Left forelimb (tissue), 1 donor: ENCODE data around the gene CACNA1E.

Experiments used
- DNase-seq: peaks from one replicate; pipeline ENCODE4 v3.0.0-alpha.2; 2018; ENCODE audit warnings: low spot score

CACNA1E gene

GRCh38 chr1:181484821-181485220, 1.5 kb downstream of the CACNA1E start:
- no peak for DNase-seq

DNA sequence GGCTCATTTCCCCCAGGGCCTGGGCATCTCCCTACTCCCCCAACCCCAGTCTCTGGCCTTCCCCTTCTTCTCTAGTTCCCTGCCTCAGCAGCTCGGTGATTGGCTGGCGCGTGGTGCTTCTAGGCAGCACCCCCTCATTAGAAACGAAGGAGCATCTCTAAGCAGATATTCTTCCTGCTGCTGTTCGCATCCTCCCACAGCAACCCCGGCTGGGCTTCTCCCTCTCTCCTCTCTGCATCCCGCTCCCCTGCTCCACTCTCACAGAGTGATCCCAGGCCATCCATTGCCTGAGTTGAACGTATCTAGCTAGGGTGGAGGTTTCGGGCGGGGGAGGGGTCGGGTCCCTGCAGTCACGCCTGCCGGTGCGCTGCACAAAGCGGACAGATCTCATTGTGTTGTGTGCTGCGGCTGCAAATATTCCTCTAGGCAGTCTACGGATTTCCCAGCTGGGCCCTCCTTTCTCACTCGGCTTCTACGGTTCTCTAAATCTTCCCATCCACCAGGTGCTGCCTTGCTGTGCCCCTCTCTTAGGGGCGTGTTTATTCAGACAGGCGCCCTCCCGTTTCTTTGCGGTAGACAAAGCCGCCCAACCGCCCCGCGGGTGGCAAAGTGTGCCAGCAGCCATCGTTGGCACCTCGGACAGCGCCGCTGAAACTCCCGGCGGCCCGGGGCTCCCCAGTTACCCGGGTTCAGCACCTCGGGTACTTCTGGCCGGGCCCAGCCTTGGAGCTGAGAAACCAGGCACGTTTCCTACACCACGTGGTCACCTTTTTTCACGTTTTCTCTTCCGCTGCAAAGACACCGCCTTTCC, 2.2 kb downstream of the CACNA1E start:
- DNase-seq: no peak

DNA sequence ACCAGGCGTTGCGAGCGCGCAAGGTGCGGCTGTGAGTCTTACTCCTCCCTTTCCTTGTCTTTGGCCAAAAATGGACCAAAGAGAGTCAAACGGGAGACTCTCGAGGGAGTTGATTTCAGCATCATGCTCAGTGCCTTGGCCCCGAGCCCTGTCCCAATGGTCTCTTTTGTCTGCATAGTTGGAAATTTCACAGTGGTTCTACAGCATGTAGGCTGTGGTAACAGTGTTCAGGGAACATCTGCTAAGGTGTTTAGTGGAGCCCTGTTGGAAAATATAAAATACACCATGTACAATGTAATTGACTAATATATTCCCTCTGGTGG, 2.7 kb downstream of the CACNA1E start:
- no peak for DNase-seq

- no peak for DNase-seq
Measured at GRCh38 chr1:181488866-181489265, 5.5 kb downstream of the CACNA1E start.

DNA sequence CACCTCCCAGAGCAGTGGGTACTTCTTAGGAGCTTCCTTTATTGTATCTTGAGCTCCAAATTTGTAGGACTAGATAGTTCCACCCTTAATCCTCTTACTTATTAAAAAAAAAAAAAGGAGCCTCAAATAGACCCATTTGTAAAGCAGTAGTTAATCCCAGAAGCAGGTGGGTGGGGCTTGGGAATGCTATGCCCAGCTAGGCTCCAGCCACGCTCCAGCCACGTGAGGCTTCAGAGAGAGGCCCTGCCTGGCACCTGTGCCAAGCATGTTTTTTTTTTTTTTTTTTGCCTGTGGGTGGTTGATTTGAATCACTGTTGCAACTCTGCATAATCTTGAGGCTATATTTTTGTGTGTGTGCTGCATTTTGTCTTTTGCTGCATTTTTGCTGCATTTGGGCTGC, 7.0 kb downstream of the CACNA1E start:
- no peak for DNase-seq

DNA sequence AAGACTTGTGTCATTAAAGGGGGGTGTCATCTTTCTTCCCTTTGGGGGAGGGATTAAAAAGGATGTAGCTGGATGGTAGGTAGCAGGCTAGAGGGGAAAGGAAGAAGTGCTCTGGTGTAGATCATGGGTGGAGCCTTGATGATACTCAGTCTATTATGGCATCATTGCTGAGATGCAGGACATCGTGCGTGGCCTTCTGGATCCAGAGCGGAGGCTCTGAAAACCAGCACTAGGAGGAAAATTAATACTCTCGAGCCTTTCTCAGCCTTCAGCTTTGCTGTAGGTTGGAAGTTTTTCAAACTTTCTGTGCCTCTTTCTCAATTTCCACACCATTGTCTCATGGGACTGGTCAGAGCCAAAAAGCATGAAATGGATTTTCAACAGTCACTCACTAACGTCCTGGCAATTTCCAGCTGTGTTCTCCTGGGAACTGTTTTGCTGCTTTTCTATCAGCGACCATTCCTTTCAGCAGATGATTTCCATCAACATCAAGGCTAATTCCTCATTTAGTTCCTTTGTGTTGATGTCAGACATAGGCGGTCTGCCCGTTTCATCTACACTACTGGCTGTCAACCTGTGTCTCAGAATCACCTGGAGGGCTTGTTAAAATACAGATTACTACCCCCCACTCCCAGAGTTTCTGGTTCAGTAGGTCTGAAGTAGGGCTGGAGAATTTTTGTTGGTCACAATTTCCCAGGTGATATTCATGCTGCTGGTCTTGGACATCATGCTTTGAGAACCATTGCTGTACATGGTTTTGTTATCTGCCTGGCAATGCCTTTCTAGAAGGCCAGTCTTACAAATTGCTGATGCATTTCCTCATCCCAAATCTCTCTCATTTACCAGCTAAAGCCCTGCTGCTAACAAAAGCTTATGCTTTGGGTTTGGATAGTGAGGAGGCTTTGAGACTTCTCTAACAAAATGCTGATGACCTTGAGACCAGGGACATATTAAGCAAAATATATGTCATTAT, 7.7 kb downstream of the CACNA1E start:
- DNase-seq: no peak

- DNase-seq: no peak
Measured at GRCh38 chr1:181493166-181493565, 9.8 kb downstream of the CACNA1E start.

GRCh38 chr1:181493885-181494284, 10.6 kb downstream of the CACNA1E start:
- no peak for DNase-seq

DNA sequence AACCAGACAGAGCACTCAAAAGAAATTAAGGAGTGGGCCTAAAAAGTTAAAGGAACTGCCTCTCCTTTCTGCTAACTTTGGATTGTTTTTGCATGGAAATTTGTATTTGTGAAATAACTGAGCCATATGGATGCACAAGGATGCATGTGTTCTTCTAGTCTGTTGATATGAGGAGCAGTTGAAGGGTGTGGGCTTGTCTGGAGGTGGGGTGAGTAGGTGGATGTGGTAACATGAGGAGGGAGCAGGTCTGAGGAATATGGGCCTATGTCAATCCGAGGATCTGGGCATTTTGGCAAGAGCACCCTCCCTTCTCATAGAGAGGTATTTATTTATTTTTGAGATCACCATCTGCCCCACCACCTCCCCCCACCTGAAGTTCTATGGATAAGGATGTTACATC, 13.4 kb downstream of the CACNA1E start:
- no peak for DNase-seq

GRCh38 chr1:181497870-181498269, 14.6 kb downstream of the CACNA1E start:
- no peak for DNase-seq

DNA sequence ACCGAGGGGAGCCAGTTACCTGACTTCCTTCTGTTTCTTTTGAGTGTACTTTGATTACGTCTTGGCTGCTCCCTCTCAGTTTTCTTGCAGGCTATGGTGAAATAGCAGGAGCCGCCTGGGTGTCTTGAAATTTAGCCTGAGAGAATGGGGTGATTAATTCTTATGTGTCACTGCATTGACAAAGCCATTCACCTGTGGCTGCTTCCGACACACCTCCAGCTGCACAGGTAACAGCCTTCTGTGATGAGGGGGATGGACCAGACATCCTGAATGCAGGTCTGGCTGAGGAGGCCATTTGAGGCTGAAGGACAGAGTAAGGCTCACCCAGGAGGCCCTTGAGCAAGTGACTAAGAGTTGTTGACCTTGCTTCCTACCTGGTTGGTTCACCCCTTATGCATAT, 16.5 kb downstream of the CACNA1E start:
- no peak for DNase-seq

DNA sequence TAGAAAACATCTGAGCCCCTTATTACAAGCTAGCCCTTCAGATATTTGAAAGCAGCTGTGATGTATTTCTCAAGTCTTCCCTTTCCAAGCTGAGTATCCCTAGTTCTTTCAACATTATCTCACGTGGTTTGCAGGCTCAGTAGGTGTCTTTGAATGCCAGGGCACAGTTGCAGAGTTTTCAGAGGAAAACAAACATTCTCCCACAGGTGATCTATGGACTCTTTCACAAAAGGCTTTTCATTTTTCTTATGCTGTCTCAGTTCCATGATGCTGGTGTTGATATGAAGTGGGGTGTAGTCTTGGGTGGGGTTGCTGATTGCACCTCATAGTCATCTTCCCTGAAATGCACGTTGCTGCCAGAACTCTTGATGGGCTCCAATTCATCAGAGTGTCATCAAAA, 17.3 kb downstream of the CACNA1E start:
- no peak for DNase-seq

GRCh38 chr1:181501612-181502011, 18.3 kb downstream of the CACNA1E start:
- no peak for DNase-seq

GRCh38 chr1:181503171-181503810, 20.0 kb downstream of the CACNA1E start:
- DNase-seq: no peak

DNA sequence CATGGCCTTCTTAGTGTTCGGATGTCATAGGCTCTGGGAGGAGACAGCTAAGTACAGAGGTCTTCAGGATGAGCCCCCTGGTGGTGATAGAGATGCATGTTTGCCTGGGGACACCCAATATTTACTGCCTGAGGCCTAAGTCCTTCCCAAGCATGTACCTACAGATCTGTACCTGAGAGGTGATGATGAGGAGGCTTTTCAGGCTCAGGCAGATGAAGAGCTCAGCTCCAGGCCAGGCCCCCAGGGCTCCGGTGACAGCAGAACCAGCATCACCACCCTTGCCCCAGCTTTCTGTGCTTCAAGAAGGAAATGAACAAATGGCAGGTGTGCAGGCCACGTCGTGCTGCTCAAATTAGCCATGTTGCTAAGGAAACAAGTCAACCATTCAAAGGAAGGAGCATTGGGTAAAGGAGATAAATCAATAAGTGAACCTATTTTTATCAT, 21.1 kb downstream of the CACNA1E start:
- no peak for DNase-seq

- DNase-seq: no peak
Measured at GRCh38 chr1:181506563-181507353, 23.4 kb downstream of the CACNA1E start.

DNA sequence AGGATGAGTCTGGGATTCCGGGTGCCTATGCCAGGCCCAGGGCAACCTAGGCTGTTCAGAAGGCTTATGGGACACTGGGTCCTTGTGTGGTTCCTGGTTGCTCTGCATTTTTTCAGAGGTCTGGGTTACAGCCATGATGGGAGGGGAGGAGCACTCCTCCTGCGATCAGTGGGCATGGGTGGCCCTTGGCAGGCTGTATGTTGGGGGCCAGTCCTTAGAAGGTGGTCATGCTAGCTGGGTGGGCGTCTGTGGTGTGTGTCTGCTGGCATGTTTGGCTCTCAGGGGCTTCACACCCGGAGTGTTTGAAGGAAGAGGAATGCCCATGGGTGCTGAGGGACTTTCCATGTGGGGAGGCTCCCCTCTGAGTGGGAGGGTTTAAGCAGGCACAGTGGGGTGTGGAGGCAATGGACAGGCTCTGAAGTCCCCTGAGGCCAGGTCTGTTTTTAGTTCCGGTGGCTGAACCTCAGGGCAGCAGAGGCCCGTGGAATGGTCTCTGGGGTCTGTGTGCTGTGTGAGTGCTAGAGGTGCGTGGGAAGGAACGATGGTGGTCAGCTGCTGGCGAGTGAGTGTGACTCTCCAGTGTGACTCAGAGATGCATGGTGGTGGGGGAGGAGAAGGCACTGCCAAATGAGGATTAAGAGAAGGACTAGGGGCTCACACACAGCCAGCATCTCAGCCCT, 25.3 kb downstream of the CACNA1E start:
- DNase-seq: no peak

- no peak for DNase-seq
Measured at GRCh38 chr1:181513786-181514297, 30.5 kb downstream of the CACNA1E start.

DNA sequence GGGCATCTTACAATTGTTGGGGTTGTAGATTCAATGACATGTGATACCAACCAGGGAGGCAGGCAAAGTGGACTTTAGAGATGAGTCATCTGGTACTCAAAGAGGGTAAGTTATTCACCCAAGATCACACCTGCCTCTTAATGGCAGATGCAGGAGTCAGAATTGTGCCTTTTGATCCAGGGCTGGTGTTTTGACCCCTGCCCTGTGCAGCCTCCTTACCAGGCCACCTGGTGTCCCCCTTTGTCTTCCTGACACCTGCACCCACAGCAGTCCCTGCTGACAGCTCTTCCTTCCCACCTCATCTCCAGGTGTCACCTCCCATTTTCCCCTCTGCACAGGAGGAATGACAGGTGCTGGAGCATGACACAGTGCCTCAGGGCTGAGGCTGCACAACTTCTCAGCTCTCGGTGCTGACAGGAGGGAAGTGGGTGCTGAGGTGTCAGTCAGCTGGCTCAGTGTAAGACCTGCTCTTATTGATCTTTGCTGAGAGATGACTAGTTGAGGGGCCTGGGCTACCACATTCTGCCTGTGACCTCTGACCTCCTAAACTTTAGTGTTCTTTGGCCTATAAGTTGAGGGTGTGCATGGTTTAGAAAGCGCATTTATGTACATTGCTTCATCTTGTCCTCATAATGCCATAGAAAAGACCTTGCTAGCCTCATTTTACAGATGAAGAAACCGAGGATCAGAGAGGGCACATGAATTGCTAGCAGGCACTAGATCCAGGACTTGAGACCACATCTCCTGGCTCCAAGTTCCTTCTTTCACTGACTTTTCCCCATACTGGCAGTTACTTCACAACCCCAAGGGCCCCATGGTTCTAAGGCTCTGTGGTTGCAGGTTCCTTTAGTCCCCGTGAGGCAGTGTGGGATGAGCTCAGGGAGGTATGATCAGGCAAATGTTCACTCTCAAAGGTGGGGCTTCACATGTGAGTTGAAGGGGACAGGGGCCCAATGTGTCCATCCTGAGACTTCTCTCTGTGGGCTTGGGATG, 31.3 kb downstream of the CACNA1E start:
- no peak for DNase-seq

DNA sequence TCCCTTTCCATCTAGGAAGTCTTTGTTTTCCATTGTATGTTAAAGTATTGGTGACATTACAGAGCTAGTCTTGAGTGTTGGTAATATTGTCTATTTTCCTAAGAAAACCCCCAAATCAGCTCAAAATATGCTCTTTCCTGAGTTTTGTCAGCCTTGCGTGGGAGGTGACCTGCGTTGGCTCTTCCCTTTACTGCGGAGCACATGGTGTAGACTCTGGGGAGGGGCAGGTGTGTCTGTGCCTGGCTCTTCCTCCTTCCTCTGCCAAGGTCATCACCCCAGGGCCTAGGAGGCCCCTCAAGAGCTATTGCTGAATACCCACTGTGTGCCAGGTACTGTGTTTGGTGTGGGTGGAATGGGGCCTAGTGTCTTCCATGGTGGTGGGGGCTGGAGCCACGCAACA, 33.4 kb downstream of the CACNA1E start:
- no peak for DNase-seq
